HG03045 (cell line): Measurements from ENCODE around the gene SLC46A3.
"Not testable (repeated sequence)": the region's sequence is repeated elsewhere in the genome, so short reads cannot be mapped to it uniquely, and the experiment has no call there.

Source experiments
- ATAC-seq: cut with Tn5 transposase; IDR thresholded peaks from one replicate; pipeline ENCODE4 v1.9.1; 2021; ENCODE audit warnings: mild to moderate bottlenecking, moderate library complexity; ENCODE audit not compliant: unreplicated experiment

Gene SLC46A3

GRCh38 chr13:28684257-28684656 is 34.5 kb downstream of the SLC46A3 start:
- ATAC-seq, result no peak

GRCh38 chr13:28683169-28683568 is 35.6 kb downstream of the SLC46A3 start:
- not testable (repeated sequence) for ATAC-seq

- no peak for ATAC-seq
Observed at GRCh38 chr13:28680541-28680940, 38.2 kb downstream of the SLC46A3 start.

- ATAC-seq, result no peak
Observed at GRCh38 chr13:28679628-28680027, 39.1 kb downstream of the SLC46A3 start.

GRCh38 chr13:28678809-28679208 is 40.0 kb downstream of the SLC46A3 start:
- ATAC-seq, result no peak

- ATAC-seq, result no peak
Observed at GRCh38 chr13:28671126-28671792, 47.5 kb downstream of the SLC46A3 start.

- ATAC-seq, result no peak
Observed at GRCh38 chr13:28666897-28667488, 51.8 kb downstream of the SLC46A3 start.

GRCh38 chr13:28659621-28659970 is 59.2 kb downstream of the SLC46A3 start:
- ATAC-seq, result peak; percentile 14

GRCh38 chr13:28658796-28659620 is 59.8 kb downstream of the SLC46A3 start, which contains the start of gene POMP:
POMP (plus strand) TSS chr13:28659130; CDS start chr13:28659185, 55 bp downstream.
- ATAC-seq, result peak; percentile 94

GRCh38 chr13:28658539-28658795 is 60.3 kb downstream of the SLC46A3 start:
- peak; percentile 5 for ATAC-seq

GRCh38 chr13:28657784-28658538 is 60.8 kb downstream of the SLC46A3 start:
- no peak for ATAC-seq

GRCh38 chr13:28655561-28655960 is 63.2 kb downstream of the SLC46A3 start:
- no peak for ATAC-seq

- no peak for ATAC-seq
Observed at GRCh38 chr13:28654276-28654675, 64.5 kb downstream of the SLC46A3 start.

- ATAC-seq, result no peak
Observed at GRCh38 chr13:28653111-28653510, 65.7 kb downstream of the SLC46A3 start.

- ATAC-seq, result no peak
Observed at GRCh38 chr13:28651810-28652401, 66.9 kb downstream of the SLC46A3 start.

- ATAC-seq, result no peak
Observed at GRCh38 chr13:28650284-28650683, 68.5 kb downstream of the SLC46A3 start.
